GM21515 (cell line): Measurements from ENCODE around the gene SUCLG1.
A peak's percentile ranks its signal among the peaks of the same experiment; 100 is the strongest.

ENCODE experiments used
- ATAC-seq: cut with Tn5 transposase; IDR thresholded peaks from one replicate; pipeline ENCODE4 v1.9.1; 2021; ENCODE audit not compliant: unreplicated experiment

Gene SUCLG1

GRCh38 chr2:84467389-84467788 is 8.3 kb upstream of the SUCLG1 start:
- no peak for ATAC-seq

DNA sequence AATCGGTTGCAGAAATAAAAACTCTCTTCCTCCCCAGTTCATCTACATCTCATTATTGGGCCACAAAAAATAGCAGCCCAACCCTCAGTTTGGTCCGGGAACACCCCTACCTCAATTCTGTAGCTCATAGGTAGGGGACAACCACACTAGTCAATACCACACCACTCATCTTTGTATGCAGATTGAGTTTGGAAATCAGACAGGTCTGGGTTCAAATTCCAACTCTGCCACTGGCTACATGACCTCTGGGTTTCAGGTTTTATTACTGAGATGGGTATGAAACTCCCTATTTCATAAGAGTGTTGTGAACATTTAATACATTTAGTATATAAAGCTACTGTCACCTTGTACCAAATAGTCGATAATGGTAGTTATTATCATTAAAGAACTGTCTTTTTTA is 2.2 kb upstream of the SUCLG1 start:
- ATAC-seq, result no peak

GRCh38 chr2:84460670-84461069 is 1.6 kb upstream of the SUCLG1 start:
- no peak for ATAC-seq

DNA sequence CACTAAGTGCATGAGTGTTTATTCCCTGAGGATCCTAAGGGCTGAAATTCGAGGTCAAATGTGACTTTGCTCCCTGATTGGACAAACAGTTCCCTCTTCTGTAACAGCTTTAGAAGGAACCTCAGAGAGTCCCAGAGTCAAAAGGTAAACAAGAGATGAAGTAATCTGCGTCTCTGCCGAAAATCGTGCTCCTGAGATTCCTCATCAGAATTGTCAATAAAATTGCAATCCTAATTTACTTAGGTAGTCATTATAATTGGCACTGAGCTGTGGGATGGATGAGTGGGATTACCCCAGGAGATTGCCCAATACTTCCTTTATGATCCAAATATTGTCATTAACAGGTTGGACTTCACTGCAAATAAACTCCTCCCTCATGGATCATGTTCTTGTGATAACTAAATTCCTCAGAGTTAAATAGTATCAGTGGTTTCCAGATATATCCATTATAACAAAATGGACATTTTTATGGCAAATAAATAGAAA is 907 bp upstream of the SUCLG1 start:
- no peak for ATAC-seq

DNA sequence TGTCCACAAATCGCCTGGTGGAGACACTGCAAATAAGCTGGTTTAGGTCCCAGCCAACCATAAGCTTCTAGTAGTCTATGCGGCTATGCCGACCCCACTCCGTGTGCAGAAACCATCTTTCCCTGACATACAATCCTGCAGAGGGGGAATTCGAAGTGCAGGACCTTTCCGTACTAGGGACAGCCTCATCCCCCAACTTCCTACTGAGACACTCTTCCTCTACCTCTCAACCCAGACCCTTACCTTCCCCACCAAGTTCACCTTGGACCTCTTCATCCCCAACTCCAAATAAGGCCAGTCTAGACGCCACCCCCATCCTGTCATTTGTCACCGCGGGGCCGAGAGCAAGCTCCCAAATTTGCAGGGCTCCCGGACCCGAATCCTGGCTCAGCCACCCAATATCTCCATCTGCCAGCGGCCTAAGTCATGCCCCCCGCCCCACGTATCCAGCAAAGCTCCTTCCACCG is 496 bp downstream of the SUCLG1 start:
- peak; percentile 34 for ATAC-seq

- no peak for ATAC-seq
Observed at GRCh38 chr2:84457686-84458085, 1.4 kb downstream of the SUCLG1 start.

DNA sequence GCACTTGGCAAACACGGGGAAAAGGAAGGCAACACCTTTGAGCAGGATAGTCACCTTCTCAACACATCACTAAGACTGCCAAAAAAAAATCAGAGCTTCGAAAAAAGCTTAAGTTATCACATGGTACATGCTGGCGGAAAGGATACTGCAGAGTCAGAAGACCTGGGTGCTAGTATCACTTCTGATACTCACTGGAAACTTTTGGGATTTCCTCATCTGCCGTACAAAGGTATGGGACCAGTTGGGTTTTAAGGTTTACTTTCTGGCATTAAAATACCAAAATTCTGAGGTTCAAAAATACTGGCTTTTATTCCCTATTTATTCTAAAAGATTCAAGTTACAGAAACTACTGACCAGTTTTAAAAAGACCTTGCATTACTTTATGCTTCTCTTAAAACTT is 2.9 kb downstream of the SUCLG1 start:
- ATAC-seq, result no peak

- no peak for ATAC-seq
Observed at GRCh38 chr2:84454581-84454980, 4.5 kb downstream of the SUCLG1 start.

DNA sequence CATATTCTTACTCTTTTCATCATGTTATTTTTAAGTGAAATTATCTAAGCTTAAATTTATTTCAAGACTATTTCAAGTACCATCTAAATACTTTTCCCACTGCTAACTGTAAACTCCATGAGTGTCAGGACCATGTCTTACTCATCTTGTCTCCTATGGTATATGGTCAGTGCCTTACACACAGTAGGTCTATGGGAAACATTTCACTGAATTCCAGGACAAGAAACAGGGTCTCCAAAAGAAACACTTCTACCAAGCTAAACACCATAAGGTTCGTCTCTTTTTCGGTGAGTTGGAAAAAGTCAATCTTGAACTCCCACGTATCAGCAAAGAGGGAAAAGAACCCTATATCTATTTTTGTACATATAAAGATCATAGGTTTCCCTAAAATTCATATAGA is 6.5 kb downstream of the SUCLG1 start:
- no peak for ATAC-seq

- no peak for ATAC-seq
Observed at GRCh38 chr2:84451579-84451978, 7.5 kb downstream of the SUCLG1 start.

DNA sequence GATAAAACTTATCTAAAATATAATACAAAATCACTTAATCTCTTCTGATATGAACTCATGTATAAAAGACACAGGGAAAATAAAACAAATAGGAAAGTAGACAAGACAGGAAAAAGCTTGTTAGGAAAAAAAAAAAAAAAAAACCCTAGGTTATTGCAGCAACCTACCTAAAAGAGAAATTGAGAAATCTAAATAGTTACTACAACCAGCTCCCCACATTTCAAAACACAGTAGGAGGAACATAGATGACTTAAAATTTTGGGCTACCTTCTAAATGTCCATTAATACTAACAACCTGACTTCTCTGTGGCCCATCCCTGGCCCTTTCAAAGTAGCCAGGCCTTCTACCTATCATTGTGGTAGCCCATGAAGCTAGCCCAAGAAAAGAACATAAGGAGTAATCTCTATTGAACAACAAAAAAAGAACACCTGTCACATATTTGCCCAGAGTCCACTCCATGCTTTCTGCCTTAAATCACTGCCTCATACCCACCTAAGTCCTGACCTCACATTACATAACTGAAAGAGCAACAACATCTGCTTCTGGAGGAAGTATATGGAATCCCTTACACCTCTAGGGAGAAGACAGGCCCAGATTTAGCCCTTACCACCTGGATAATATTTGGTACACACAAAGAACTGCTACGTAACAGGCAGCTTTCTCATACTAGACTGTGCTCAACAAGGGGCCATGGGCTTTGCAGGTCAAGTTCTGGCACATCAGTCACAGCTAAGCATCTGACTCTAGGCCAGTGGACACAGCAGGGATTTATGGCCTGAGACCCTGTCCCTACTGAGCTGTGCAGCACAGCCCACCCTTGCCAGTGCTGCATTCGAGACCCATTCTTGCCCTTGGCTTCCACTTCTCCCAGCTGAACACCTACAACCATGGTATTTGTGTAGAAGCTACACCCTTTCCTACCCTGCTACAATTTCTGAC is 8.5 kb downstream of the SUCLG1 start:
- ATAC-seq, result no peak

GRCh38 chr2:84449711-84450110 is 9.4 kb downstream of the SUCLG1 start:
- ATAC-seq, result no peak

- no peak for ATAC-seq
Observed at GRCh38 chr2:84449055-84449454, 10.0 kb downstream of the SUCLG1 start.

DNA sequence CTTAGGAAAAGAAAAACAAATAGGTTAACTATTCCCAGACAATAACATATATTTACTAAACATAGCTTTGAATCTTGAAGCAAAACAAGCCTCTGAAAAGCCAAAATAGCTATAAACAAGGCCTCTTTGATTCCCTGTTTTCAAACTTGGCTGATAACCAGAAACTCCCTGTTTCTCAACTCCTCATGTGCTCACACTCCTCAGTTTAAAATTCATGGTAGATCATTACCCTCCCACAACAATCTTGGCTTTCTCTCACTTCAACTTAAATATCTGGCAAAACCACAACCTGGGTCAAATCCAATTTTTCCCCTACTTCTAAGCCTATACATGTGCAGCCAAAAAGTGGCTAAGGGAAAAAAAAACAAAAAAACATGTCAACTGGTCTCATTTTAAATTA is 15.6 kb downstream of the SUCLG1 start:
- no peak for ATAC-seq

DNA sequence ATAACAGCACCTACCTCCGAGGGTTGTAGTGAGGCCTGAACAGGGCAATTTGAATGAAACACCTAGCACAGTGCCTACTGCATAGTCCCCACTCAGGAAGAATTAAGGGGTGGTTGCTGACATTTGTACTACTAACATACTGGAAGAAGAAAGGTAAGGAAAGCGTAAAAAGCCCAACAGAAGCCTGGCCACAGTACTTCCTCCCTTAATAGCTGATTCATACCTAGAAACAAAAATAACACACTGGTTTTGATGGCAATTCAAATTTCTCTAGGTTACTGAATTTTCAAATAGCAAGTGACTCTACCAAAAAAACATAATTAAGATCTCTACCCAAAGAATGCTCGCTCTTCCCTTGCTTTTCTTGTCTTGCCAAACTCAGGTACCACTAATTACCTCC is 16.2 kb downstream of the SUCLG1 start:
- ATAC-seq, result no peak

DNA sequence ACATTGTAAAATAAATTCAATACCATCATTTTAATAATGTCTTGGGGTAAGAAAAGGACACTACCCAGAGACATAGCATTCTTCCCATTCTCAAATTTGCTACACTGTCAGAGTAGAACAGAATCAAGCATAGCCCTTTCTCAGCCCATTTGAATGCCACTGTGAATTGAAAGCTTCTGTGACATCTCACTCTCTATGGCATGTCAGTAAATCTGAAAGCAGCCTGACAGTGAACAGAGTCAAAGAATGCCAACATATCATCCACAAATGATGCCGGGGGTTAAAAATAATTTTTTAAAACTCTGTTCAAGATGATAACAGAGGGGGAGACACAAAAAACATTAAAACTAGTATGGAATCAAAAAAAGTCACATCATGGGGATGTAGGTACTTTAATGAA is 17.6 kb downstream of the SUCLG1 start:
- ATAC-seq, result no peak

DNA sequence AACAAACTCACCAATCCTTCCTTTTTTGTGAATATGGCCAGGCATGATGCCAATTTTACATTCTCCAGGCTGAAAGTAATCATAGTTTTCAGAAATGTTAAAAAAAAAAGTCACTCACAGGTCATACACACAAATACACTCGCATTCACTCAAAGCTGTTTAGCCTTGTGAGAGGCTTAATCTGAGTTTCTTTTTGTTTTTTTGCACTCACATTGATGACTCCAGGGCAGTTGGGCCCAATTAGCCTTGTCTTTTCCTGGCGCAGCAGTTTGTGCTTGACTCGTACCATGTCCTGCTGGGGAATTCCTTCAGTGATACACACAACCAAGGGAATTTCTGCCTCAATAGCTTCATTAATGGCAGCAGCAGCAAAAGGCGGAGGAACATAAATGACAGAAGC is 18.0 kb downstream of the SUCLG1 start:
- ATAC-seq, result no peak

- ATAC-seq, result no peak
Observed at GRCh38 chr2:84435345-84436025, 23.6 kb downstream of the SUCLG1 start.

DNA sequence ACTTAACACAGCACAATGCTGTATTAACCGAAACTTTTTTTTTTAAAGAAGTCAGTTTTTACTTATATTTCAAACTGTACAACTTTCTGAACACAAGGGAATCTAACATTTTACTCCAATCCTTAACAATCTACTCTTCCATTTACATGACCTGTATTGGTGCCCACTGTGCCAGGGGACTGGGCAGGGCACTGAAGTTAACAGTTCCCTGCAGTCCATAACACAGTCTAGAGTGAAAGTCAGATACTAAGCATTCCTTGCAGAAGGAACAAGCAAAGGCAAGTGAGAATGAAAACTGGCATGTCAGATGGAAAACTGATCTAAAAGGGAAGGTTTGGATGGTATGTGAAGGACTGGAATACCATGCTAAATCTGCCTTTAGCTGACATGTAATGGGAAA is 29.8 kb downstream of the SUCLG1 start:
- ATAC-seq, result no peak

DNA sequence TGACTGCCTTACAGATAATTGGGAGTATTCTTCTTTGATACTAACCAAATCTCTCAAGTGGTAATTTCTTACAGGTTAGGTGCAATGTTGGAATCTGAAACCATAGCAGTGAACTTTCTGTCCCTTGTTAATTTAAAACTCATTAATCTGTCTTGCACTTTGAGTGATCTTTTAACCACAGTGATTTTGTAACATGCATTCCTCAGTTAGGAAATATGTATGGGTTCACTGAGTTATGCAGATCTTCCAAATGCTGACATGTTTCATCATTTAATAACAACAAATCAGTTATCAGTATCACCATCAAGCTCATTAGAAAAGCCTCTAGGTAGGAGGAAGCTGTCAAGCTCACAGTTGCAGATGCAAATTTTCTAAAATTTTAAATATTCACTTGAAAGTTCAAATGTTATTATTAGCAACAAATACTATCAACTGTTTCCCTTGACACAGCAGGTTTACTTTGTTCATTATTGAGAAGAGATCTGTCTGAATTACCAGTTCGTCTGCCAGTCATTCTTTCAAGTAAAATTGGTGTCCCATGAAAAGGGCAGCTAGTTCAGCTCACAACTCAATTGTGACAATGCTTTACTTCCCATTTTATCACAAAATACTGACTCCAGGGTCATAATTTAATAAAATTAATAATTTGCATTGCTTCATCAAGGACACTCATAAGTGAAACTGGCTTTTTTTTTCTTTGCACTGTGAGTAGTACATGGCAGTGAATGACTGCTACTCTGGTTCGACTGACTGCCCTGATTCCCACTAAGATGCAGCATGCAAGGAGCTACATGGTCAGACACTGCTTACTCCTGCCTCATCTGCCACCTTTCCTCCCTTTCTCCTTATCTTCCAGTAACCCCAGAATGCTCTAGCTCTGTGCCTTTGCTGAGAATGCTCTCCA is 31.6 kb downstream of the SUCLG1 start:
- no peak for ATAC-seq

DNA sequence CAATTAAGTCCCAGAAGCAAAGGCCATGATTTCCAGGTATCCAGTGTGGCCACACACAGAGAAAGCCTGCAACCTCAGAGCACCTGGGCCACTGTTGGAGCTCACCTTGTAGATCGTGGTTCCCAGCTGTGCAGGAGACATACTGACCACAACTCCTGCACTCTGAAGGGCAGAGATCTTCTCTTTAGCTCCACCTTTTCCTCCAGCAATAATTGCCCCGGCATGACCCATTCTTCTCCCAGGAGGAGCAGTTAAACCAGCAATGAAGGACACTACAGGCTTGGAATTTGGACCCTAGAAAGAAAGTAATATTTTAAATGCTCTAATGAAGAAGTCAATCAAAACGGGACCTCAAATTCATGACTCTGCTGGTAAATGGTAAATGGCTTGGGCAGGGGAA is 33.8 kb downstream of the SUCLG1 start:
- no peak for ATAC-seq
